ENCODE measurements around the gene TRAP1.

GRCh38 chr16:3716831-3717234, 491 bp downstream of the TRAP1 start:
- TF ChIP-seq, protein P1, sequence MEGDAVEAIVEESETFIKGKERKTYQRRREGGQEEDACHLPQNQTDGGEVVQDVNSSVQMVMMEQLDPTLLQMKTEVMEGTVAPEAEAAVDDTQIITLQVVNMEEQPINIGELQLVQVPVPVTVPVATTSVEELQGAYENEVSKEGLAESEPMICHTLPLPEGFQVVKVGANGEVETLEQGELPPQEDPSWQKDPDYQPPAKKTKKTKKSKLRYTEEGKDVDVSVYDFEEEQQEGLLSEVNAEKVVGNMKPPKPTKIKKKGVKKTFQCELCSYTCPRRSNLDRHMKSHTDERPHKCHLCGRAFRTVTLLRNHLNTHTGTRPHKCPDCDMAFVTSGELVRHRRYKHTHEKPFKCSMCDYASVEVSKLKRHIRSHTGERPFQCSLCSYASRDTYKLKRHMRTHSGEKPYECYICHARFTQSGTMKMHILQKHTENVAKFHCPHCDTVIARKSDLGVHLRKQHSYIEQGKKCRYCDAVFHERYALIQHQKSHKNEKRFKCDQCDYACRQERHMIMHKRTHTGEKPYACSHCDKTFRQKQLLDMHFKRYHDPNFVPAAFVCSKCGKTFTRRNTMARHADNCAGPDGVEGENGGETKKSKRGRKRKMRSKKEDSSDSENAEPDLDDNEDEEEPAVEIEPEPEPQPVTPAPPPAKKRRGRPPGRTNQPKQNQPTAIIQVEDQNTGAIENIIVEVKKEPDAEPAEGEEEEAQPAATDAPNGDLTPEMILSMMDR (IDR thresholded peaks at IDR 0.05) = no peak
- TF ChIP-seq POLR2AphosphoS5 (IDR thresholded peaks at IDR 0.05) (no peak), POLR2A (IDR thresholded peaks at IDR 0.05) (no peak)
